Adrenal gland (tissue), 12 donors: ENCODE measurements around the gene C9orf153. TPM values are rescaled to one million over a fixed set of nuclear protein-coding genes. Genes with fewer than 3 reads are reported as not detected.
A peak's percentile ranks its signal among the peaks of the same experiment; 100 is the strongest.

Source experiments
- DNase-seq, 7 donors: peaks; one replicate each; pipeline ENCODE4 v3.0.0-alpha.2; 2019 to 2020
- H3K27ac ChIP-seq, 5 donors: fragments of 200-600 bp; sonication (generic) in 4 of 5; 1 replicate in 3 of 5; 2 replicates in 2 of 5; pipeline versions ENCODE4 v1.5.1 to v1.8.0; 2016 to 2020; ENCODE audit warnings: mild to moderate bottlenecking in 1 of 5
- H3K27me3 ChIP-seq: fragments of 200-600 bp; 2 replicates; pipeline ENCODE4 v1.8.0; 2021
- H3K36me3 ChIP-seq, 2 donors: fragments of 200-600 bp; replicated peaks in 1 of 2; 1 replicate in 1 of 2; 2 replicates in 1 of 2; pipeline versions ENCODE4 v1.5.1 to v1.8.0; 2018 to 2022
- H3K4me1 ChIP-seq, 2 donors: fragments of 200-600 bp; replicated peaks in 1 of 2; 1 replicate in 1 of 2; 2 replicates in 1 of 2; pipeline versions ENCODE4 v1.5.1 to v1.8.0; 2018 to 2021
- H3K4me3 ChIP-seq, 4 donors: fragments of 200-600 bp; sonication (generic) in 3 of 4; one replicate each; pipeline ENCODE4 v1.5.1; 2016 to 2018
- H3K9me3 ChIP-seq, 3 donors: fragments of 200-600 bp; sonication (generic) in 1 of 3; replicated peaks in 1 of 3; 1 replicate in 2 of 3; 2 replicates in 1 of 3; pipeline versions ENCODE4 v1.5.1 to v1.8.0; 2016 to 2021
- POLR2A ChIP-seq, 2 donors: fragments of 450-650 bp; IDR thresholded peaks; one replicate each; pipeline ENCODE4 v1.6.1; 2017; ENCODE audit warnings: antibody characterized with exemption in 2 of 2, mild to moderate bottlenecking in 2 of 2, moderate library complexity in 1 of 2
- WGBS, 4 donors: extraction: QIAGEN DNeasy Blood & Tissue Kit in 2 of 4; methylation state at CpG; one replicate each; pipeline versions ENCODE4 v1.1.5 to v1.1.7; 2013 to 2017; 5-methylcytosine and 5-hydroxymethylcytosine counted together
- intact Hi-C, 2 donors: fragments of 100-400 bp; cut with DNase I; formaldehyde crosslinking; loops; one replicate each; pipeline versions ENCODE4 v1.14.1 to v1.15.0; 2022 to 2023
- polyA plus RNA-seq, 3 donors: library from polyadenylated mRNA; stranded (reverse); fragments of 200-250 nt in 2 of 3; fragments of 350-450 nt in 1 of 3; fragmentation: Illumina TruSeq in 1 of 3; extraction: RNeasy Lipid Tissue Mini Kit (QIAGEN cat#74804) in 1 of 3; gene quantifications; one replicate each; pipeline ENCODE4 v1.2.3, GENCODE V29; 2013 to 2014
- total RNA-seq, 9 donors: library from RNA; depleted of rRNA in 4 of 9; stranded (reverse); fragments of >200 nt in 4 of 9; fragments of 120-200 nt in 1 of 9; fragmentation: NEBNext Ultra II Directional in 1 of 9; extraction: Animal tissue kit (Norgen Biotek cat#: 25700) in 1 of 9; gene quantifications; one replicate each; pipeline versions ENCODE4 v1.1.0 to v1.2.4, GENCODE V29; 2013 to 2023
- TF ChIP-seq, protein P1 (sequence below), 6 experiments: fragments of 450-650 bp in 4 of 6; fragments of 200-600 bp in 2 of 6; sonication (generic) in 1 of 6; IDR thresholded peaks; 1 replicate in 5 of 6; 2 replicates in 1 of 6; pipeline versions ENCODE4 v1.5.1 to v1.8.0; 2016 to 2021; ENCODE audit warnings: antibody characterized with exemption in 6 of 6, mild to moderate bottlenecking in 2 of 6, moderate library complexity in 1 of 6
- donor health status: healthy with polysubstance abuse.
- donor health status: Bipolar disorder and iron deficiency.
- donor health status: DM: yes; HTN: yes; CAD: no.
- donor health status: DM: no; HTN: no; CAD: no.
- donor health status: DM: no; HTN: no; CAD: no.
- donor health status: DM: yes; HTN: yes; CAD: no.

Gene C9orf153
- total and polyA plus RNA-seq, 12 donors, result 0.14 to 0.94 (median 0.37) TPM; not detected in 5

DNA sequence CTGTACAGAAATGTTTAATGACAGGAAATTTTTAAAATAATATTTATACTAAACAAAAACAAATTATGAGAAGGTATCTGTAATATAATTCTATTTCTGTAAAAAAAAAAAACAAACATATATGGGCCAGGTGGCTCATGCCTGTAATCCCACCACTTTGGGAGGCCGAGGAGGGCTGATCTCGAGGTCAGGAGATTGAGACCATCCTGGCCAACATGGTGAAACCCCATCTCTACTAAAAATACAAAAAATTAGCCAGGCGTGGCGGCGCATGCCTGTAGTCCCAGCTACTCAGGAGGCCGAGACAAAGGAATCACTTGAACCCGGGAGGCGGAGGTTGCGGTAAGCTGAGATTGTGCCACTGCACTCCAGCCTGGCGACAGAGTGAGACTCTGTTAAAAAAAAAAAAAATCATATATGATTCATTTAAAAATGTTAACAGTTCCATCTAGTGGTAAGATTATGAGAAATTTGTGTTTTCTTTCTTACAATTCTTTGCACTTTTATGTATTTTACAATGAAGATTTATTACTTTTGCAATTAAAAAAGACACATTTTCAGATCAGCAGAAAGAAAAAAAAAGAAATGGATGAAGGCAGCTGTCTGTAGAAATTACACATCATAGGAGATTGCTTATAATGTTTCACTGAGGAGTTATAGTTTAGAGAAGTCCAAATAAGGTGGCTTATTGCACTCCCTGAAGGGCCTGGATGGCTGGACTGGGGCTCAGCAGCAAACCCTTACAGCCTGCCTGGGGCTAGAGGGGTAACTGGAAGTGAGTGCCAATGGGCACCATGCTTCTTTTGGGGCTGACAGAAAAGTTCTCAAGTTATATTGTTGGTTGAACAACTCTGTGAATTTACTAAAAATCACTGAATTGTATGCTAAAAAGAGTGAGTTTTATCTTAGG is 20.3 kb downstream of the C9orf153 start:
- TF ChIP-seq POLR2A (IDR thresholded peaks at IDR 0.05), result no peak
- TF ChIP-seq, protein P1, sequence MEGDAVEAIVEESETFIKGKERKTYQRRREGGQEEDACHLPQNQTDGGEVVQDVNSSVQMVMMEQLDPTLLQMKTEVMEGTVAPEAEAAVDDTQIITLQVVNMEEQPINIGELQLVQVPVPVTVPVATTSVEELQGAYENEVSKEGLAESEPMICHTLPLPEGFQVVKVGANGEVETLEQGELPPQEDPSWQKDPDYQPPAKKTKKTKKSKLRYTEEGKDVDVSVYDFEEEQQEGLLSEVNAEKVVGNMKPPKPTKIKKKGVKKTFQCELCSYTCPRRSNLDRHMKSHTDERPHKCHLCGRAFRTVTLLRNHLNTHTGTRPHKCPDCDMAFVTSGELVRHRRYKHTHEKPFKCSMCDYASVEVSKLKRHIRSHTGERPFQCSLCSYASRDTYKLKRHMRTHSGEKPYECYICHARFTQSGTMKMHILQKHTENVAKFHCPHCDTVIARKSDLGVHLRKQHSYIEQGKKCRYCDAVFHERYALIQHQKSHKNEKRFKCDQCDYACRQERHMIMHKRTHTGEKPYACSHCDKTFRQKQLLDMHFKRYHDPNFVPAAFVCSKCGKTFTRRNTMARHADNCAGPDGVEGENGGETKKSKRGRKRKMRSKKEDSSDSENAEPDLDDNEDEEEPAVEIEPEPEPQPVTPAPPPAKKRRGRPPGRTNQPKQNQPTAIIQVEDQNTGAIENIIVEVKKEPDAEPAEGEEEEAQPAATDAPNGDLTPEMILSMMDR (IDR thresholded peaks at IDR 0.05), result peak in 5 of 6 experiments; percentile 13 to 53 (median 48)
- intact Hi-C loops, result loop anchor here in 1 of 2 donors (5.0 kb wide), 1 partner anchor 417 kb away; no protein-coding TSS in a partner anchor
- H3K4me3 ChIP-seq, result no peak overlapping the region

GRCh38 chr9:86230858-86231257 is 28.6 kb downstream of the C9orf153 start:
- intact Hi-C loops, result no loop called here
- DNase-seq, result no peak
- Histone ChIP-seq H3K36me3 (no peaks in the 10 kb centered on the region), H3K9me3 (no peaks in the 10 kb centered on the region), H3K27me3 (no peaks in the 10 kb centered on the region), H3K27ac (no peak overlapping the region), H3K4me3 (no peak overlapping the region), H3K4me1 (no peaks in the 10 kb centered on the region)
- 76 to 87% (median 81%) methylated on average over 2 of the region's 2 CpGs for WGBS, 4 donors
- TF ChIP-seq, protein P1 (IDR thresholded peaks at IDR 0.05), result no peak
- no peak for TF ChIP-seq POLR2A (IDR thresholded peaks at IDR 0.05)

More for the DNA sequence above, 20.3 kb downstream of the C9orf153 start:
- peak in 1 of 7 donors; percentile 11 for DNase-seq
- no peaks in the 10 kb centered on the region for H3K9me3 ChIP-seq
- 53 to 61% (median 55%) methylated on average over 10 of the region's 10 CpGs for WGBS, 4 donors
- no peak overlapping the region for H3K27ac ChIP-seq
- no peaks in the 10 kb centered on the region for H3K4me1 ChIP-seq
- H3K36me3 ChIP-seq, result no peaks in the 10 kb centered on the region
- no peaks in the 10 kb centered on the region for H3K27me3 ChIP-seq

DNA sequence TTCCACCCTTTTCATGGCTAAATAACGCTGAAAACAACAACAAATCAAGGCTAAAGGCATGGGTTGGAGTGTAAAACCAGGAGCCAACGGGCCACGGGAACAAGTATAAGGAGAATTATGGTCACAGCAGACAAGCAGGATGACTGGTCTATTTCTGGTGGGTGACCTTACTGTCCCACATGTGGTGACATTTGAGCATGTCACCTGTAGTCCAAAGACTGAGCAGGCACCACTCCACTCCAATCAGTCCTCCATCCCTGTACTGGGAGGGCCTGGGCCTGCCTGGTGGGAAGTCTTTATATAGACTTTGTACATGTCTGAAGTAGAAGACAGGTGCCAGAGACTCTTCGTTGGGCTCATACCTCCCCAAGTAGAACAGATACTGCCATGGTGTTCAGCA is 36.8 kb downstream of the C9orf153 start:
- Histone ChIP-seq H3K36me3 (no peaks in the 10 kb centered on the region), H3K4me1 (no peaks in the 10 kb centered on the region), H3K4me3 (no peak overlapping the region), H3K27me3 (no peaks in the 10 kb centered on the region), H3K9me3 (no peaks in the 10 kb centered on the region), H3K27ac (no peak overlapping the region)
- DNase-seq, result no peak
- 78 to 91% (median 90%) methylated on average over 4 of the region's 4 CpGs for WGBS, 4 donors
- intact Hi-C loops, result no loop called here
- no peak for TF ChIP-seq POLR2A (IDR thresholded peaks at IDR 0.05)
- TF ChIP-seq, protein P1 (IDR thresholded peaks at IDR 0.05), result no peak

DNA sequence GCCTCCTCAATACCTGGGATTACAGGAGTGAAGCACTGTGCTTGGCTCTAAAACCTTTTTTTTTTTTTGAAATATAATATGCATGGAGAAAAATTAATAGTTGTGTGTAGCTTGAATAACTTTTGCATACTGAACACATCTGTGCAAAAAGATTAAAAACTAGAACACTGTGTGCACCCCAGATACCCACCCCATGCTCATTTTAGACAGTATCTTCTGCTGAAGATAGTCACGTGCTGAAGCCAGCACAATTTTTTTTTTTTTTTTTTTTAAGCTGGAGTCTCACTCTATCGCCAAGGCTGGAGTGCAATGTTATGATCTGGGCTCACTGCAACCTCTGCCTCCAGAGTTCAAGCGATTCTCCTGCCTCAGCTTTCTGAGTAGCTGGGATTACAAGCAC is 39.9 kb downstream of the C9orf153 start:
- Histone ChIP-seq H3K36me3 (no peaks in the 10 kb centered on the region), H3K27me3 (no peaks in the 10 kb centered on the region), H3K4me1 (no peaks in the 10 kb centered on the region), H3K4me3 (no peak overlapping the region), H3K9me3 (no peaks in the 10 kb centered on the region), H3K27ac (no peak overlapping the region)
- intact Hi-C loops, result no loop called here
- no peak for DNase-seq
- TF ChIP-seq, protein P1 (IDR thresholded peaks at IDR 0.05), result no peak
- no peak for TF ChIP-seq POLR2A (IDR thresholded peaks at IDR 0.05)
- WGBS, 4 donors, result 84 to 89% (median 87%) methylated on average over 3 of the region's 3 CpGs
